Measurements from ENCODE around the gene FUCA1.

GRCh38 chr1:23824711-23825075 is 43.4 kb downstream of the FUCA1 start:
- TF ChIP-seq, protein P1, sequence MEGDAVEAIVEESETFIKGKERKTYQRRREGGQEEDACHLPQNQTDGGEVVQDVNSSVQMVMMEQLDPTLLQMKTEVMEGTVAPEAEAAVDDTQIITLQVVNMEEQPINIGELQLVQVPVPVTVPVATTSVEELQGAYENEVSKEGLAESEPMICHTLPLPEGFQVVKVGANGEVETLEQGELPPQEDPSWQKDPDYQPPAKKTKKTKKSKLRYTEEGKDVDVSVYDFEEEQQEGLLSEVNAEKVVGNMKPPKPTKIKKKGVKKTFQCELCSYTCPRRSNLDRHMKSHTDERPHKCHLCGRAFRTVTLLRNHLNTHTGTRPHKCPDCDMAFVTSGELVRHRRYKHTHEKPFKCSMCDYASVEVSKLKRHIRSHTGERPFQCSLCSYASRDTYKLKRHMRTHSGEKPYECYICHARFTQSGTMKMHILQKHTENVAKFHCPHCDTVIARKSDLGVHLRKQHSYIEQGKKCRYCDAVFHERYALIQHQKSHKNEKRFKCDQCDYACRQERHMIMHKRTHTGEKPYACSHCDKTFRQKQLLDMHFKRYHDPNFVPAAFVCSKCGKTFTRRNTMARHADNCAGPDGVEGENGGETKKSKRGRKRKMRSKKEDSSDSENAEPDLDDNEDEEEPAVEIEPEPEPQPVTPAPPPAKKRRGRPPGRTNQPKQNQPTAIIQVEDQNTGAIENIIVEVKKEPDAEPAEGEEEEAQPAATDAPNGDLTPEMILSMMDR (conservative IDR thresholded peaks at IDR 0.05; ENCODE audit: low read length) = no peak
- no peak for TF ChIP-seq EZH2phosphoT487 (IDR thresholded peaks at IDR 0.05; ENCODE audit: borderline replicate concordance)

Measured in Loucy (cell line).